NCI-H2081 treated with DMSO at 0.1 percent for 48 hours (cell line): ENCODE results near the gene ZNF135.

ENCODE experiments used
- DNase-seq: peaks from one replicate; lab custom pipeline; 2025; lab: John Stamatoyannopoulos, UW

ZNF135 gene

GRCh38 chr19:58047672-58048071 is 11.4 kb upstream of the ZNF135 start:
- DNase-seq: no peak

- no peak for DNase-seq
These were observed 6.8 kb upstream of the ZNF135 start for GRCh38 chr19:58052256-58052655.

- DNase-seq: no peak
These were observed 5.5 kb upstream of the ZNF135 start for GRCh38 chr19:58053480-58054156.

DNA sequence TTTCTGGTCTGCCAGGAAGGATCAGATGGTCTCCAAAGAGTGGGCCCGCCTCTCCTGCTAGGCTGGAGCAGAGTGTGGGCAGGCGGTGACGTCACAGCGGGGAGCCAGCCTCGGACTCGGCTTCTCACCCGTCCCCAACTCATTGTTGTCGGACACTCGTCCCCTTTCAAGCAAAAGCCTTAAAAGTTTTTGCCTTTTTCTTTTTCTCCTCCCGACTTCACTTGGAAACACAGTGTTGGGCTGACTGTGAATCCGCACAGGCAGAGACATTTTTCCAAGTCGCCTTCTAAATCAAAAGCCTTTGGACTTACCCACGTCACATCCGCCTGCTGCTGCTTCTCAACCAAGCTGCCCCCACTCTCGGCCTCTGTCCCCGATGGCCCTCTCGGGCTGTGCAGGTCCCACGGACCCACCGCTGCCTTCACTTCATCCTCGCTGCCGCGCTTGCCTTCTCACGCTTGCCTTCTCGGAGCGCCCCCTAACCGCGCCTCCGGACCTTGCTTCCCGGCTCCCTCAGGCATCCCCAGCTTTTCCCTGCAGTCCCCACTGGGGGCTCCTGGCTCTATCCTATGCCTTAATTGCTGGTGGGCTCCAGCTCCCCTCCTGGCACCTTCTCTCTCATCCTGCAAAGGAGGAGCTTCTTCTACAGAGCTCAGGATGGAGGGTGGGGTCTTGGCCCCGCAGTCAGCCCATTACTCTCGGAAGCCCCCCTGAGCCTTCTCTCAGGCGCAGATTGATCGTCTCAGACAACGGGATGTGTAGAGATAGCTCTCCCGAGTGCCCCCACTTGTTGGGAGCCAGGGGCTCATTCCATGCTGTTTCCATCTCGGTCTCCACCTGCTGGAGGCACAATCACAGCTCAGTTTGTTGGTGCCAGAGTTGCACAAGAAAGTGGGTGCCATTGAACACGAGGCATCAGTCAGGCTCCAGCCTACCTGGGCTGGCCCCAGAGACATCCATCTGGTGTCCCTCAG is 3.9 kb upstream of the ZNF135 start:
- no peak for DNase-seq

- DNase-seq: no peak
These were observed 2.8 kb upstream of the ZNF135 start for GRCh38 chr19:58056261-58056660.

DNA sequence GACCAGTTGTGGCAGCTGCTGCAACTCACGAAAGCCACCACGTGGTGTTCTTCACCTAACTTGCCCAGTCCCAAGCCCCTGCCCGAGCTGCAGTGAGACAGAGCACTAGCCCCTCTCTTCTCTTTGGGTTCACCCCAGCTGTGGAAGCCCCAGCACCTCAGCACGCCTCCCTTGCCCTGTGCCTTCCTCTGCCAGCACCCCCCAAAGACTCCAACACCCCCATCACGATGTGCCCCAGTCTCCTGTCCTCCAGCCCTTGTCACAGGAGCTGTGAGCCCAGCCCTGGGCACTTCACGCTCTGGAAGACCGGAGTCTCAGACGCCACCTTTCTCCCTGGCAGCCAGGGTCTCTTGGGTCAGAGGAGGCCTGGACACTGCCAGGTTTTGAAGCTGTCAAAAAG is 2.2 kb upstream of the ZNF135 start:
- DNase-seq: no peak

DNA sequence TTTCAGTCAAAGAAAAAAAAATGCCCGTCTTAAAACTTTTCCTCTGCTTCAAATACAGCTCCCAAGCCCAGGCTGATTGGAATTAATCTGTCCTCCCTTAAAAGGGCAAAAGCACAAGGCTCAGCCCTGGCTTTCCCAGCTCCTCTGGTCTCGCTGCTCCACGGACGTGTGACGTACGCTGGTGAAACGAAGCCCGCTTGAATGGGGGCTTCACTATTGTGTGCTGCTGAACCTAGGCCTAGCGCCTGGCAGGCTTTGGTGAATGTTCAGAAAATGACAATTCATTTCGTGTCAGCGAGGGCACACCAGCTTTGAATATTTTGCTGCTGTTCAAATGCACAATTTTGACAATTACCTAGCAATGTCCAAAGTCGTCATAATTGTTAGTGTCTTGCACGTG is 615 bp upstream of the ZNF135 start:
- no peak for DNase-seq

- DNase-seq: no peak
These were observed 593 bp downstream of the ZNF135 start for GRCh38 chr19:58059671-58060078.

- DNase-seq: no peak
These were observed 1.1 kb downstream of the ZNF135 start for GRCh38 chr19:58060231-58060630.

GRCh38 chr19:58063712-58064111 is 4.6 kb downstream of the ZNF135 start:
- no peak for DNase-seq

DNA sequence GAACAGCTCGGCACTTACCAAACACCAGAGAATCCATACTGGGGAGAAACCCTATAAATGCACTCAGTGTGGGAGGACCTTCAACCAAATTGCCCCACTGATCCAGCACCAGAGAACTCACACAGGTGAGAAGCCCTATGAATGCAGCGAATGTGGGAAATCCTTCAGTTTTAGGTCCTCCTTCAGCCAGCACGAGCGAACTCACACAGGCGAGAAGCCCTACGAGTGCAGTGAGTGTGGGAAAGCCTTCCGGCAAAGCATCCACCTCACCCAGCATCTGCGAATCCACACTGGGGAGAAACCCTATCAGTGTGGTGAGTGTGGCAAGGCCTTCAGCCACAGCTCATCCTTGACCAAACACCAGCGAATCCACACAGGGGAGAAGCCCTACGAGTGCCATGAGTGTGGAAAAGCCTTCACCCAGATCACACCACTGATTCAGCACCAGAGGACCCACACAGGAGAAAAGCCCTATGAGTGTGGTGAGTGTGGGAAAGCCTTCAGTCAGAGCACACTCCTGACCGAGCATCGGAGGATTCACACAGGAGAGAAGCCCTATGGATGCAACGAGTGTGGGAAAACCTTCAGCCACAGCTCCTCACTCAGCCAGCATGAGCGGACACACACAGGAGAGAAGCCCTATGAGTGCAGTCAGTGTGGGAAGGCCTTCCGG is 8.3 kb downstream of the ZNF135 start:
- DNase-seq: no peak

DNA sequence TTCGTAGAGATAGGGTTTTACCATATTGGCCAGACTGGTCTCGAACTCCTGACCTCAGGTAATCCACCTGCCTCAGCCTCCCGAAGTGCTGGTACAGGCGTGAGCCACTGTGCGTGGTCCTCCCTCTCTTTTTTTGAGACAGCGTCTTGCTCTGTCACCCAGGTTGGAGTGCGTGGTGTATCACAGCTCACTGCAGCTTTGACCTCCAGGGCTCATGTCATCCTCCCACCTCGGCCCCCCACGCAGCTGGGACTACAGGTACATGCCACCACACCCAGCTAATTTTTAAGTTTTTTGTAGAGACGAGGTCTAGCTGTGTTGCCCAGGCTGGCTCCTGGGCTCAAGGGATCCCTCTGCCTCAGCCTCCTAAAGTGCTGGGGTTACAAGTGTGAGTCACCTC is 20.7 kb downstream of the ZNF135 start:
- no peak for DNase-seq

- DNase-seq: no peak
These were observed 23.9 kb downstream of the ZNF135 start for GRCh38 chr19:58083021-58083420.

DNA sequence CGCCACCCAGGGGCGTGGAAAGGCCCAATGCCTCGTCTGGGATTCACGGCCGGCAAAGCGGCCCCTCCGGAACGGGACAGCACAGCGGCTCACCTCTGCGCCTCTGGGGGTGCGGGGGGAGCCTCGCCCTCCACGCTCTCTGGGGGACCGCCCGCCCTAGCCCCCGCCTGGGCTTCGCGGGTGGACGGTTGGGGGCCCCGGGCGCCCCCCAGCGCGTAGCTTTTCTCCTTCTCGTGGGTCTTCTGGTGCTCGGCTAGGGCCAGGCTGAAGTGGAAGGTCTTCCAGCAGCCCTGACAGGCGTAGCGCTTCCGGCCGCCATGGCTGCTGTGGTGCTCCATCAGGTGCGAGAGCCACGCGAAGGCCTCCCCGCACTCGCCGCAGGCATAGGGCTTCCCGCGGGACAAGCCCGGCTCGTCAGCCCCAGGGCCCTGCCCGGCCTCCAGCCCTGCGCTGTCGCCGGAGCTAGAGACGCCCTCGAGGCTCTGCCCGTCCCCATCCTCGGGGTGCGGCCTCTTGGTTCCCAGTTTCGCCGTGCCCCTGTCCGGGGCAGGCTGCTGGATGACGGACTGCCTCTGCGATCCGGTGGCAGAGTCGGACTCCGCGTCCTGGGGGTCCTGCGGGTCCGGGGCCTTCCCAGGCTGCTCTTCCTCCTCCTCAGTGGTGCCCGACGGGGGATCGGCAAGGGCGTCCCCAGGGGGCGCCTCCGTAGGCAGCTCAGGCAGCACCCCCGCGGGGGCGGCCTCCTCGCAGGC is 25.7 kb downstream of the ZNF135 start:
- DNase-seq: no peak

DNA sequence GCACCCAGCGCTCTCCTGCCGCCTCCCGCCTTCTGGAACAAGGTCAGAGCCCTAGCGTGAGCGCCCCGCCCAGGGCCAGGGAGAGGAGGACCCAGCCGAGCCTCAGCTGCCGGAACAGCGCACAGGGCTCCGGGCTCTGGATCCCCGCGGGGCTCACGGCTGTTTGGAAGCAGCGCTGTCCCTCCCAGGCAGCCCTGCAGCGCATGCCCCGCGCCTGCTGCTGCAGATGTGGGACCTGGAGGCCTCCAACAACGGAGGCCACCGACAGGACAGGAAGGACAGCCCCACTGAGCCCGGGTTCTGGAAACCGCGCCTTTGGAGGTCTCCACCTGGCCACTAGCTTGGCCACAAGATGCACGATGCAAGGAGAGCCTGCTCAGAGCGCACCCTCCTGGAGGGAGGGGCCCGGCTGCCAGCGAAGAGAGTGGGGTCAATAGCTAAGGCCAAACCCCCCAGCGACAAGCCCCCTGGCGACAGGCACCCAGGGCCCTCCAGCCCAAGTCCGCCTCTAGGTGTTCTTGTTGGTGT is 26.3 kb downstream of the ZNF135 start:
- no peak for DNase-seq

- no peak for DNase-seq
These were observed 28.0 kb downstream of the ZNF135 start for GRCh38 chr19:58086825-58087710.

- no peak for DNase-seq
These were observed 29.5 kb downstream of the ZNF135 start for GRCh38 chr19:58088521-58089052.

GRCh38 chr19:58089846-58090245 is 30.8 kb downstream of the ZNF135 start:
- no peak for DNase-seq

DNA sequence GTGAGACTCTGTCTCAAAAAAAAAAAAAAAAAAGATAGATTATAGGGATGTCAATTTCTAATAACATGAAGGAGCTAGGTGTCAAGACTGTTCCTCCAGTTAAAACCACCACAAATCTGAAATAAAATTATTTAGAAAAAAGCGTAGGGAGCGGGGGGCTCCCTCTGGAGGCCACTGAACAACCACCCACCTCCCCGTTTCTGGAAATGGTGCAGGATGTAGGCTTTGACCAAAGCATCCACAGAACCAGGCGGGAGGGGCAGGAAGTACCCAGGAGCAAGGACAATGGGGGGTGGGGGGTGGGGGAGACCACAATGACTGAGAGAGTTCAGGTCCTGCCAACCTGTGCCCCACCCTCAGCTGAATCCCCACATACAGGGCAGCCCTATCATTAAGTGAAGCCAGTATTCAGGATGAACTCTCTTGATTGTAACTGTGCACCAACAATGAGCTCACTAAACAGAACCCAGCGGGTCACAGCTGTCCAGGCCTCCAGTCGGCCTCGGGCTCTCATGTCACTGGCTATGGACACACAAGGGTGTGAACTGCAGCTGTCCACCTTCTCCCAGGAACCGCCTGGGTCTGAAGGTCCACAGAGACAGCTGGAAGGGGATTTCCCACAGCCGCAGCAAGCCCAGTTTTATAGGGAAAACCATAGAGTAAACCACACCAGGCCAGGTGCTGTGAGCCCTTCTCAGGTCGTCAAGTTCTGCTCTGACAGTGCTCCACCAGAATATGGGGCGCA is 32.3 kb downstream of the ZNF135 start:
- DNase-seq: no peak

DNA sequence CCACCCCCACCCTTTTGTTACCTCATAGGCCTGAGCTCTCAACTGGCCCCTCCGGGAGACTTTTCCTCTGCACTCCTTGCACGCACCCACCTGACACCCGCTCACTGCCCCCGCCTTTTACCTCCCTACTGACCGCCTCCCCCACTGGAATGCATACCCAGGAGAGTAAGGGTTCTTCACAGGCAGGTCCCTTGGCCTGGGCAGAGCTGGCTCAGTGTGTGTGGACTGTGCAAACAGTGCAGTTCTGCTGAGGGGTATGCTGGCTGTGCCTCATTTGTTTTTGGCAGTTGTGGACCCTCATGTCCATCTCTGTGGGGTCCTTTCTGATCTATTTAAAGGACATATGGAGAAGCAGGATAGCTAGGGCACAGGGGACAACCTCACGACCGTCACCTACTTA is 34.0 kb downstream of the ZNF135 start:
- DNase-seq: no peak
